Loucy (cell line): ENCODE results near the gene SMIM35.

Experiments used
- H2AFZ ChIP-seq: fragments of 200-600 bp; sonication (generic); 2 replicates; pipeline ENCODE4 v1.6.0; 2016; ENCODE audit warnings: antibody characterized with exemption, mild to moderate bottlenecking, low read length, moderate library complexity
- H3F3A ChIP-seq: fragments of 200-600 bp; 2 replicates; pipeline ENCODE4 v1.6.0; 2016; ENCODE audit warnings: antibody characterized with exemption, low read depth, mild to moderate bottlenecking
- H3K27me3 ChIP-seq: fragments of 200-600 bp; sonication (generic); 2 replicates; pipeline ENCODE4 v1.6.1; 2014; ENCODE audit warnings: low read length, mild to moderate bottlenecking; ENCODE audit not compliant: insufficient read depth, poor library complexity, severe bottlenecking
- H3K36me3 ChIP-seq: fragments of 200-600 bp; sonication (generic); 2 replicates; pipeline ENCODE4 v1.6.1; 2016; ENCODE audit warnings: low read length; ENCODE audit not compliant: insufficient read depth
- H3K4me1 ChIP-seq: fragments of 200-600 bp; sonication (generic); 2 replicates; pipeline ENCODE4 v1.5.1; 2014; ENCODE audit warnings: low read length, mild to moderate bottlenecking; ENCODE audit not compliant: insufficient read depth, poor library complexity, severe bottlenecking
- H3K4me2 ChIP-seq: fragments of 200-600 bp; sonication (generic); 2 replicates; pipeline ENCODE4 v1.6.0; 2014; ENCODE audit warnings: antibody characterized with exemption, low read length, low read depth, mild to moderate bottlenecking; ENCODE audit not compliant: poor library complexity, severe bottlenecking
- H3K4me3 ChIP-seq: fragments of 200-600 bp; sonication (generic); 2 replicates; pipeline ENCODE4 v1.5.1; 2014; ENCODE audit warnings: low read length, mild to moderate bottlenecking, mixed read lengths; ENCODE audit not compliant: poor library complexity, severe bottlenecking
- H3K79me2 ChIP-seq: fragments of 200-600 bp; sonication (generic); 2 replicates; pipeline ENCODE4 v1.6.1; 2014; ENCODE audit warnings: low read length; ENCODE audit not compliant: insufficient read depth
- H3K9ac ChIP-seq: fragments of 200-600 bp; sonication (generic); 2 replicates; pipeline ENCODE4 v1.6.0; 2014; ENCODE audit warnings: mild to moderate bottlenecking, low read depth, low read length, moderate library complexity; ENCODE audit not compliant: poor library complexity, severe bottlenecking
- H3K9me2 ChIP-seq: fragments of 200-600 bp; sonication (generic); replicated peaks from 2 replicates; pipeline ENCODE4 v1.6.1; 2016; ENCODE audit warnings: low read depth, low read length, mixed read lengths
- H3K9me3 ChIP-seq: fragments of 200-600 bp; sonication (generic); 2 replicates; pipeline ENCODE4 v1.6.1; 2014; ENCODE audit warnings: mild to moderate bottlenecking, antibody characterized with exemption, low read length, low read depth; ENCODE audit not compliant: insufficient read depth
- H4K20me1 ChIP-seq: fragments of 200-600 bp; sonication (generic); 2 replicates; pipeline ENCODE4 v1.6.0; 2014; ENCODE audit warnings: antibody characterized with exemption, low read length, mild to moderate bottlenecking; ENCODE audit not compliant: insufficient read depth, poor library complexity, severe bottlenecking
- CTCF ChIP-seq: fragments of 200-600 bp; sonication (generic); conservative IDR thresholded peaks from 2 replicates; pipeline ENCODE4 v1.5.1; 2014; ENCODE audit warnings: mild to moderate bottlenecking, antibody characterized with exemption, low read length
- EZH2phosphoT487 ChIP-seq: fragments of 200-600 bp; IDR thresholded peaks from 2 replicates; pipeline ENCODE4 v1.6.1; 2018; ENCODE audit warnings: antibody characterized with exemption, mild to moderate bottlenecking, moderate library complexity, borderline replicate concordance

SMIM35 gene

GRCh38 chr11:118099838-118100556, 13.2 kb upstream of the SMIM35 start:
- Histone ChIP-seq H3K4me3 (no peak overlapping the region), H3K9ac (no peak overlapping the region), H2AFZ (no peak overlapping the region), H3K27me3 (no peaks in the 10 kb centered on the region), H3K9me2 (no peaks in the 10 kb centered on the region), H3K4me1 (no peaks in the 10 kb centered on the region), H3F3A (no peaks in the 10 kb centered on the region), H3K9me3 (no peaks in the 10 kb centered on the region), H4K20me1 (no peaks in the 10 kb centered on the region), H3K36me3 (no peaks in the 10 kb centered on the region), H3K4me2 (no peak overlapping the region), H3K79me2 (no peaks in the 10 kb centered on the region)
- TF ChIP-seq EZH2phosphoT487 (no peak), CTCF (no peak)

- TF ChIP-seq CTCF (no peak), EZH2phosphoT487 (no peak)
- Histone ChIP-seq H2AFZ (no peak overlapping the region), H3K27me3 (no peaks in the 10 kb centered on the region), H3K4me1 (no peaks in the 10 kb centered on the region), H3F3A (no peaks in the 10 kb centered on the region), H3K4me2 (no peak overlapping the region), H3K9me3 (no peaks in the 10 kb centered on the region), H3K9ac (no peak overlapping the region), H3K4me3 (no peak overlapping the region), H3K79me2 (no peaks in the 10 kb centered on the region), H3K9me2 (no peaks in the 10 kb centered on the region), H3K36me3 (no peaks in the 10 kb centered on the region), H4K20me1 (no peaks in the 10 kb centered on the region)
These were observed 12.5 kb upstream of the SMIM35 start for GRCh38 chr11:118098996-118099837.

- no peaks in the 10 kb centered on the region for H4K20me1 ChIP-seq
- H3K4me1 ChIP-seq, result no peaks in the 10 kb centered on the region
- no peaks in the 10 kb centered on the region for H3K9me2 ChIP-seq
- H3K79me2 ChIP-seq, result no peaks in the 10 kb centered on the region
- no peaks in the 10 kb centered on the region for H3K9me3 ChIP-seq
- H3K27me3 ChIP-seq, result no peaks in the 10 kb centered on the region
- no peak overlapping the region for H3K4me3 ChIP-seq
- H3K4me2 ChIP-seq, result no peak overlapping the region
- no peak for TF ChIP-seq EZH2phosphoT487
- no peak for TF ChIP-seq CTCF
- no peak overlapping the region for H3K9ac ChIP-seq
- H3K36me3 ChIP-seq, result no peaks in the 10 kb centered on the region
- H3F3A ChIP-seq, result no peaks in the 10 kb centered on the region
- no peak overlapping the region for H2AFZ ChIP-seq
These were observed 9.2 kb upstream of the SMIM35 start for GRCh38 chr11:118095967-118096367.
